Measurements from ENCODE around the gene PKP4.

- TF ChIP-seq CTCF (IDR thresholded peaks at IDR 0.05) (no peak), EZH2 (IDR thresholded peaks at IDR 0.05) (no peak), EZH2phosphoT487 (IDR thresholded peaks at IDR 0.05) (no peak)
These were observed 61.3 kb downstream of the PKP4 start for GRCh38 chr2:158518084-158518483.
